Activated CD4-positive, alpha-beta T cell treated with anti-CD3 and anti-CD28 coated beads for 4 hours (primary cell): ENCODE results near the gene SRP9.
"Not testable (repeated sequence)": the region's sequence is repeated elsewhere in the genome, so short reads cannot be mapped to it uniquely, and the experiment has no call there.

Experiments used
- DNase-seq, 2 donors: peaks; one replicate each; pipeline ENCODE4 v3.0.0-alpha.2; 2020

SRP9 gene

GRCh38 chr1:225777058-225777582, 506 bp upstream of the SRP9 start:
- DNase-seq, result peak in 1 of 2 donors; percentile 2

DNA sequence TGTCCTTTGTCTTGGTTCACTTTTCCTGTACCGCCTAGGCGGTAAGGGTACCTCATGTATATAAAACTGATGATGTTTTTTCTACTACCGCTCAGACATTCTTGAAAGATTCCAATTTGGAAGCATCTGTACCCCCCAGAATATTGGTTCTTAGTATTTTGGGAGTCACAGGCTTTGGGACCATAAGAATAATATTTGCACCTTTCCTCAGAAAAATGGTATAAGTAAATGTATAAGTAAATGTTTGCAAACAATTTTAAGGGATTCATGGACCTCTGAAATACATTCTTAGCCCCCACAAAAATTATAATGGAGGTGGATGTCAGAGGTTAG, 677 bp downstream of the SRP9 start:
- no peak for DNase-seq

- DNase-seq, result not testable (repeated sequence)
Observed at GRCh38 chr1:225779165-225779564, 1.5 kb downstream of the SRP9 start.

GRCh38 chr1:225780134-225780533, 2.5 kb downstream of the SRP9 start:
- no peak for DNase-seq

- DNase-seq, result no peak
Observed at GRCh38 chr1:225780630-225781029, 3.0 kb downstream of the SRP9 start.

DNA sequence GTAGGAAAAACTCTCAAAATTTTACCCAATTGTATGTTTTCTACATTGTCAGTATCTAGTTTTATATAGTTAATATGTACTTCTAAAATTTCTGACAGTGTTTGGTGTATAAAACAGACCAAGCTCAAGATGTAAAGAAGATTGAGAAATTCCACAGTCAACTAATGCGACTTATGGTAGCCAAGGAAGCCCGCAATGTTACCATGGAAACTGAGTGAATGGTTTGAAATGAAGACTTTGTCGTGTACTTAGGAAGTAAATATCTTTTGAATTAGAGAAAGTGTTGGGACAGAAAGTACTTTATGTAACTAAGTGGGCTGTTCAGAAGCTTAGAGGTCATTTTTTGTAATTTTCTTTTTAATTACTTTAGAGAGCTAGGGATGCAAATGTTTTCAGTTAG, 11.5 kb downstream of the SRP9 start:
- not testable (repeated sequence) for DNase-seq

DNA sequence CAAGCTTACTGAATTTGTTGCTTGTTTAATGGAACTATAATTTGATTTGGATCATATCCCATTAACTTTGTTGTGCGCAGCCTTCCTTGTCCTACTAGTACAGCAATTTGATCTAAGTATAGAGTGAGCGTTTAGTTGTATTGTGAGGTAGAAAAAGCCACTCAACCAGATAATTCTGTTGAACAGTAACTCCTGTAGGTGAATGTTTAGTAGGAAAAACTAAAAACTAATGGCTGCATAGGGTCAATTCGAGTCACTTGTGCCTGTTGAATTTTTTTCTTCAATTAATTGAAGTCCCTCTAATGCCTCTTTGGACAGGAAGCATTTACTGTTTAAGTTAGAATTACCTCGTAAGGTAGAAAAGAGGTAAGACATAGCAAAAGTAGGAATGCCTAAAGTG, 17.3 kb downstream of the SRP9 start:
- no peak for DNase-seq

DNA sequence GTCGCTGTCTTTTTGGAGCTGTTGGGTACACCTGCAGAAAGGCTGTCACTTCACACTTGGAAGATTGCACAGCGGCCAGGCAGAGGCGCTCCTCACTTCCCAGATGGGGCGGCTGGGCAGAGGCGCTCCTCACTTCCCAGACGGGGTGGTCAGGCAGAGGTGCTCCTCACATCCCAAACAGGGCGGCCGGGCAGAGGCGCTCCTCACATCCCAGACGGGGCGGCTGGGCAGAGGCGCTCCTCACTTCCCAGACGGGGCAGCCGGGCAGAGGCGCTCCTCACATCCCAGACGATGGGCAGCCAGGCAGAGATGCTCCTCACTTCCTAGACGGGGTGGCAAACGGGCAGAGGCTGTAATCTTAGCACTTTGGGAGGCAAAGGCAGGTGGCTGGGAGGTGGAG, 18.5 kb downstream of the SRP9 start:
- not testable (repeated sequence) for DNase-seq

- DNase-seq, result not testable (repeated sequence)
Observed at GRCh38 chr1:225801146-225801545, 23.5 kb downstream of the SRP9 start.

GRCh38 chr1:225806249-225806648, 28.6 kb downstream of the SRP9 start:
- no peak for DNase-seq

DNA sequence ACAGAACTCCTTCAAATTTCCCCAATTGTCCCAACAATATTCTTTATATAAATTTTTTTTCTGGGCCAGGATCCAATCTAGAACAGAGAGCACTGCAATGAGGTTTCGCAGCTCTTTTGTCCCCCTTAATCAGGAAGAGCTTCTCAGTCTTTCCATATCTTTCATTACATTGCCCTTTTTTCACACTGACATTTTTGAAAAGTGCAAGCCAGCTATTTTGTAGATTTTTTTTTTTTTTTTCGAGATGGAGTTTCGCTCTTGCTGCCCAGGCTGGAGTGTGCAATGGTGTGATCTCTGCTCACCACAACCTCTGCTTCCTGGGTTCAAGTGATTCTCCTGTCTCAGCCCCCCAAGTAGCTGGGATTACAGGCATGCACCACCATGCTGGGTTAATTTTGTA, 29.1 kb downstream of the SRP9 start:
- DNase-seq, result not testable (repeated sequence)

DNA sequence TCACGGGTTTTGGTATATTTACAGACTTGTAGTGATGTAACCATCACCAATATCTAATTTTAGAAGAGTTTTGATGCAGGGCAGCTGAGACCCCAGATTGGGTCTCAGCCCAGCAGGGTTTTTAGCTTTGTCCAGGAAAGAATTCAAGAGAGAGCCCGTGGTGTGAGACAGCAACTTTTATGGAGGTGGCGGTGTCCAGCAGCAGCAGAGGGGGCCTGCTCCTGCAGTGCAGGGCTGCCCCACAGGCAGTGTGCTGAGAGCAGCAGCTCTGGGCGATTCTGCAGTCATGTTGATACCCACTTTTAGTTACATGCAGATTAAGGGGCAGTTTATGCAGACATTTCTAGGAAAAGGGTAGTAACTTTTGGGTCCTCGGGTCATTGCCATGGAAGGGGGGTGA, 30.5 kb downstream of the SRP9 start:
- no peak for DNase-seq

- DNase-seq, result peak; percentile 47 to 62
Observed at GRCh38 chr1:225809842-225810578, 32.4 kb downstream of the SRP9 start, which contains the start of gene EPHX1. TSS of gene EPHX1 (plus strand) at chr1:225810124. CDS start at chr1:225828730, 18,606 bp downstream.

DNA sequence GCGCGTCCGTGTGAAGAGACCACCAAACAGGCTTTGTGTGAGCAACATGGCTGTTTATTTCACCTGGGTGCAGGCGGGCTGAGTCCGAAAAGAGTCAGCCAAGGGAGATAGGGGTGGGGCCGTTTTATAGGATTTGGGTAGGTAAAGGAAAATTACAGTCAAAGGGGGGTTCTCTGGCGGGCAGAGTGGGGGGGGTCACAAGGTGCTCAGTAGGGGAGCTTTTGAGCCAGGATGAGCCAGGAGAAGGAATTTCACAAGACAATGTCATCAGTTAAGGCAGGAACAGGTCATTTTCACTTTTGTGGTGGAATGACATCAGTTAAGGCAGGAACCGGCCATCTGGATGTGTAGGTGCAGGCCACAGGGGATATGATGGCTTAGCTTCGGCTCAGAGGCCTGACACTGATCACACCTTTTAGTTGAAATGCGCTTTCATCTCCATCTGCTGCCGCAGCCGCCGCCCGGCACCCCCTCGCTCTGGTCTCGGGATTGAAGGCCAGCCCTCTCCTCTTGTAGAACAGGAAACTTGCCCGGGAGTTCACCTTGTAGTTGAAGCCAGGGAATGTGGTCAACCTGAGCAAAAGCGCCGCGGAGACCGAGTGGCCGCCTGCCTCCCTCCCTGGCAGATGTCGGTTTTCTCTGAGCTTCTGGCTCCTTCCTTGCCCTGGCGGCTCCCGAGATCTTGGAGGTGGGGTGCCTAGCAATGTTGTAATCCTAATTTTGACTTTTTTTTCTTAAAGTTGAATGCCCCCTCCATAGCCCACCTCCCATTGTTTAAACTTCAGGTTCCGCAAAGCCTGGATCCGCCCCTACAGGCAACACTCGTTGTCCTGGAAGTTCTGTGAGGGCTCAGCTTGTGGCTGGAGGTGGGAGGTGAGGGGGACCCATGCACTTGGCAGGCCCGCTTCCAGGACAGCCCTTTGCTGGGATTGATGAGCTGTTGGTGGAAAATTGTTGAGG, 33.2 kb downstream of the SRP9 start:
- DNase-seq, result not testable (repeated sequence)

DNA sequence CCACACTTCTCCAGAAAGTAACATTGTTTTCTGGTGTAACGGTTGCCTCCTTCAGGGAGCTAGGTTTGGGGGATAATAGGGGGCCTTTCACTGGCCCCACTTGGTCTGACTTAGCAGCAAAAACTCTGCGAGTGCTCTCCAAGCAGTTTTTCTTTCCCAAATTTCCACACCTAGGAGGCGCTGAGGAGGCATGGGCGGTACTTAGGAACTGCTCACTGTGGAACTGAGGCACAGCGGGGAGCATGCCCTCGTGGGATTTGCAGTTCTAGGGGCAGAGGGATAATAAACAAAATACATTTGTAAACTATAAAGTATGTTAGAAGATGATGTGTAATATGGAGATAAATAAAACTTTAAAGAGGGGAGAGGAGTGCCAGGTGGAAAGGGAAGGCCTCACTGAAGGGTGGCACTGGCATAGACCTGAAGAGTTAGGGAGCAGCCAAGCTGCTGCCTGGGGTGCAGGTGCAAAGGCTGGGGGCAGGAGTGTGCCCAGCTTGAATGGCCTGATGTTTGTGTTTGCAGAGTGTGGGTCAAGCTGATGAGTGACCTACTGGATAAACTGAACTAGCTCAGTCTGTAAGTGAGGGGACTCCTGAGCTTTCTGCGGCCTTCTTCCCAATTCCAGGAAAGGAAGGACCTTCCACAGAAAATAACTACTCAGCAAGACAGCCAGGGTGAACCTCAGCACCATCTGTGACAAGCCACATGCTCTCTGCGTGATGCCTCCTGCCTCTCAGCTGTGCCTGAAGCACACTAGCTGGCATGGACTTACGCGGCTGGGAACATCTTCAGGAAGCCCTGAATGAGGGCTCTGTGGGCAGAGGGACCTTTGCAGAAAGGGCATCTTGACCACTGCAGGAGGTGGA, 34.2 kb downstream of the SRP9 start:
- DNase-seq, result no peak

DNA sequence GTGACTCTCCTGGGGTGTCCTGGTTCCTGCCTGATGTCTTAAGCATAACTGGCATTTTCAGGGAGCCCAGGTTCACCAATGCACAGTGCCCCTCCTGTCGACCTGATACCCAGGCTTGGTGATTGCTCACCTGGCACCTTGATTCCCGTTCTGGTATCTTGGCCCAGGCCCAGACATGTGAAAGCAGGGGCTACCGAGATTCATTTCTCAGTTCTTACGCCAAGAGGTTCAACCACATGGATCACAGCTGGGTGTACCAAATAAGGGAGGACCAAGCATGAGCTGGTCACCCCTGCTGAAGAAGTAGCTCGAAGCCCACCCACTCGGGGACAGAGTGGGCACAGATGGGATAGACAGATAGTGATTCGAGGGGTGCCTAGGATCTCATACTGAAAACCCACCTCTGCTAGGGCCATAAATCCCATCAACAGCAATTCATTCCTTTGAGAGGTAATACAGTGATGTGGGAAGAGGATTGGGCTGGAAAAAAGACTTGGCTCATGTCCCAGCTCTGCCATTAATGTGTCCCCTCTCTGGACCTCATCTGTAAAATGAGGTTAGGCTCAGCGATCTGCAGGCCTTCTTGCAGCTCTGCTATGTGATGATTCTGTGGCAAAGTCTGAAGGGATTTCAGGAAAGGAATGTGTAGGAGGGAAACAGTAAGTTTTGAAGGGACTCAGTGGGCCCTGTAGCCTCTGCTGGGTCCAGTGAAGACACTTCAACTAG, 35.0 kb downstream of the SRP9 start:
- DNase-seq, result no peak

- no peak for DNase-seq
Observed at GRCh38 chr1:225813214-225813964, 35.8 kb downstream of the SRP9 start.

GRCh38 chr1:225814381-225814780, 36.8 kb downstream of the SRP9 start:
- no peak for DNase-seq

- not testable (repeated sequence) for DNase-seq
Observed at GRCh38 chr1:225815090-225815489, 37.5 kb downstream of the SRP9 start.

GRCh38 chr1:225815526-225816178, 38.0 kb downstream of the SRP9 start:
- no peak for DNase-seq
